Endodermal cell (in vitro differentiated cells): ENCODE results near the gene ST3GAL6. TPM values are rescaled to one million over a fixed set of nuclear protein-coding genes. Genes with fewer than 3 reads are reported as not detected.

ENCODE experiments used
- DNase-seq: peaks from one replicate; pipeline ENCODE4 v3.0.0-alpha.2; 2017
- H3K27ac ChIP-seq: 2 replicates; pipeline ENCODE4 v1.5.1; 2013; ENCODE audit warnings: mild to moderate bottlenecking, low read depth, low read length, moderate library complexity
- H3K27me3 ChIP-seq: 2 replicates; pipeline ENCODE4 v1.6.1; 2013; ENCODE audit warnings: mild to moderate bottlenecking, low read length, moderate library complexity; ENCODE audit not compliant: insufficient read depth, control insufficient read depth, poor library complexity, severe bottlenecking
- H3K36me3 ChIP-seq: 2 replicates; pipeline ENCODE4 v1.7.0; 2013; ENCODE audit warnings: mild to moderate bottlenecking, low read length, moderate library complexity; ENCODE audit not compliant: control insufficient read depth, insufficient read depth
- H3K4me1 ChIP-seq: one replicate; pipeline ENCODE4 v1.7.0; 2013; ENCODE audit warnings: low read length; ENCODE audit not compliant: control insufficient read depth, insufficient read depth
- H3K4me3 ChIP-seq: 2 replicates; pipeline ENCODE4 v1.5.1; 2013; ENCODE audit warnings: mild to moderate bottlenecking, low read length, moderate library complexity
- H3K9ac ChIP-seq: 2 replicates; pipeline ENCODE4 v1.6.1; 2013; ENCODE audit warnings: mild to moderate bottlenecking, low read length, moderate library complexity; ENCODE audit not compliant: poor library complexity, severe bottlenecking; ENCODE audit errors: extremely low read depth
- H3K9me3 ChIP-seq: 2 replicates; pipeline ENCODE4 v1.6.1; 2013; ENCODE audit warnings: mild to moderate bottlenecking, low read length, moderate library complexity; ENCODE audit not compliant: control insufficient read depth
- H3K27ac Mint-ChIP-seq: 2 replicates; pipeline ENCODE4 v1.8.0; 2020; ENCODE audit warnings: mixed read lengths
- H3K27me3 Mint-ChIP-seq: 2 replicates; pipeline ENCODE4 v1.8.0; 2021; ENCODE audit warnings: mild to moderate bottlenecking, mixed read lengths; ENCODE audit not compliant: insufficient read depth
- H3K36me3 Mint-ChIP-seq: 2 replicates; pipeline ENCODE4 v1.8.0; 2020; ENCODE audit warnings: low read depth, mixed read lengths
- H3K4me1 Mint-ChIP-seq: 2 replicates; pipeline ENCODE4 v1.8.0; 2020; ENCODE audit warnings: mixed read lengths
- H3K4me3 Mint-ChIP-seq: 2 replicates; pipeline ENCODE4 v1.8.0; 2020; ENCODE audit warnings: mild to moderate bottlenecking, moderate library complexity, mixed read lengths
- H3K9me3 Mint-ChIP-seq: 2 replicates; pipeline ENCODE4 v1.8.0; 2020; ENCODE audit warnings: mild to moderate bottlenecking, mixed read lengths
- WGBS, 2 experiments: methylation state at CpG; one replicate each; pipeline versions ENCODE4 v1.1.5 to v1.1.7; 2013; ENCODE audit warnings: missing lambda C conversion rate in 2 of 2, mixed read lengths in 1 of 2; ENCODE audit not compliant: insufficient coverage in 1 of 2, insufficient read length in 1 of 2; 5-methylcytosine and 5-hydroxymethylcytosine counted together
- total RNA-seq, 2 donors: library from RNA; stranded (reverse); fragmentation: NEBNext Ultra II Directional in 1 of 2; extraction: Animal tissue kit (Norgen Biotek cat#: 25700) in 1 of 2; gene quantifications; 2 replicates in 1 of 2; 3 replicates in 1 of 2; pipeline ENCODE4 v1.2.1, GENCODE V29; 2021
- TF ChIP-seq, protein P1 (sequence below): fragments of 200-600 bp; sonication (generic); conservative IDR thresholded peaks from 2 replicates; pipeline ENCODE4 v1.5.0; 2021; ENCODE audit warnings: antibody characterized with exemption, mild to moderate bottlenecking

Gene ST3GAL6
- total RNA-seq, 2 donors from 2014 or later = 8.1 to 9.9 TPM

DNA sequence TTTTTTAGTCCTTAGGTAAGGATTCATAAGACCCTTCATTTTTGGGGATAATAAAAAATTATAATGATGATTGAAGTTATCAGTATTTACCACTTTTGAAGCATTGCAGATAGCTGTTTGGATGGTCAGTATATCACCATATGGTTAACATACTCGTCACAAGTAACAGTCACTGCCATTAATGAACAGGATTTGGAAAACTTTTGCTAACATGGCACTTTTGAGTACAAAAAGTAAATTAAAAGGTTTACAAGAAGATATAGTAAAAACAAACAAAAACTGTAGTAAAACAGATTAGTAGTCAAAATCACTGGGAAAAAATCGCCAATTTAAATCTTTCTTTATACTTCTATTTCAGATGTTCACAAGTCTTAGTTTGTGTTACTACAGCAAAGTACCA is 37.8 kb upstream of the ST3GAL6 start:
- Mint-ChIP-seq H3K4me1 (peaks cover 9% of the 10 kb centered on the region), H3K4me3 (no peak overlapping the region), H3K27me3 (peaks cover 30% of the 10 kb centered on the region), H3K9me3 (peaks cover 2% of the 10 kb centered on the region), H3K27ac (no peak overlapping the region), H3K36me3 (no peaks in the 10 kb centered on the region)
- Histone ChIP-seq H3K9me3 (no peaks in the 10 kb centered on the region), H3K36me3 (no peaks in the 10 kb centered on the region), H3K27ac (no peak overlapping the region), H3K4me1 (no peaks in the 10 kb centered on the region), H3K9ac (no peak overlapping the region), H3K4me3 (no peak overlapping the region), H3K27me3 (peaks cover 6% of the 10 kb centered on the region)
- 93% methylated on average over 2 of the region's 2 CpGs; no CpG with 5 or more reads in 1 of the 2 experiments for WGBS, 2 experiments
- TF ChIP-seq, protein P1, sequence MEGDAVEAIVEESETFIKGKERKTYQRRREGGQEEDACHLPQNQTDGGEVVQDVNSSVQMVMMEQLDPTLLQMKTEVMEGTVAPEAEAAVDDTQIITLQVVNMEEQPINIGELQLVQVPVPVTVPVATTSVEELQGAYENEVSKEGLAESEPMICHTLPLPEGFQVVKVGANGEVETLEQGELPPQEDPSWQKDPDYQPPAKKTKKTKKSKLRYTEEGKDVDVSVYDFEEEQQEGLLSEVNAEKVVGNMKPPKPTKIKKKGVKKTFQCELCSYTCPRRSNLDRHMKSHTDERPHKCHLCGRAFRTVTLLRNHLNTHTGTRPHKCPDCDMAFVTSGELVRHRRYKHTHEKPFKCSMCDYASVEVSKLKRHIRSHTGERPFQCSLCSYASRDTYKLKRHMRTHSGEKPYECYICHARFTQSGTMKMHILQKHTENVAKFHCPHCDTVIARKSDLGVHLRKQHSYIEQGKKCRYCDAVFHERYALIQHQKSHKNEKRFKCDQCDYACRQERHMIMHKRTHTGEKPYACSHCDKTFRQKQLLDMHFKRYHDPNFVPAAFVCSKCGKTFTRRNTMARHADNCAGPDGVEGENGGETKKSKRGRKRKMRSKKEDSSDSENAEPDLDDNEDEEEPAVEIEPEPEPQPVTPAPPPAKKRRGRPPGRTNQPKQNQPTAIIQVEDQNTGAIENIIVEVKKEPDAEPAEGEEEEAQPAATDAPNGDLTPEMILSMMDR = no peak
- no peak for DNase-seq

- 69% methylated on average over 1 of the region's 1 CpG; no CpG with 5 or more reads in 1 of the 2 experiments for WGBS, 2 experiments
- Mint-ChIP-seq H3K27ac (no peak overlapping the region), H3K27me3 (peaks cover 35% of the 10 kb centered on the region)
These were observed 37.1 kb upstream of the ST3GAL6 start for GRCh38 chr3:98726084-98726483.

DNA sequence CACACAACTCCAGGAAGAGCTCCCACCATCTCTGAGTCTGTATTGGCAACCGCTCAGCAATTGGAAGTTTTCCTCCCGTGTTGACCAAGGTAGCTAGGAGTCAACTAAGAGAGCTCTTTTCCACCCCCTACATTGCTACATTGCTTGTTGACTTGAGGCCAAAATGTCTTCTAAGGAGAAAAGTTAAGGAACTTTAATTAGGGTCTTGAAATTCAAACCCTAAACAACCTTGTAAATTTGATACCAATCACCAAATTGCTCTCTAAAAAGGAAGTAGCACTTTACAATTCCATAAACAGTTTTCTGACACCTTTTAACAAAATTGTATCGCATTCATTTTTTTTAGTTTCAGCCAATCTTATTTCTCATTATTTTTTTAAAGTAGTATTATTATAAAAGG is 35.5 kb upstream of the ST3GAL6 start:
- H3K9me3 Mint-ChIP-seq = peaks cover 2% of the 10 kb centered on the region

More at GRCh38 chr3:98726084-98726483, 37.1 kb upstream of the ST3GAL6 start:
- Histone ChIP-seq H3K9ac (no peak overlapping the region), H3K36me3 (no peaks in the 10 kb centered on the region), H3K4me1 (no peaks in the 10 kb centered on the region), H3K27ac (no peak overlapping the region), H3K4me3 (no peak overlapping the region), H3K27me3 (peaks cover 10% of the 10 kb centered on the region), H3K9me3 (no peaks in the 10 kb centered on the region)
- no peaks in the 10 kb centered on the region for H3K36me3 Mint-ChIP-seq
- no peak overlapping the region for H3K4me3 Mint-ChIP-seq
- H3K4me1 Mint-ChIP-seq = peaks cover 9% of the 10 kb centered on the region
- TF ChIP-seq, protein P1 = no peak
- no peak for DNase-seq
- peaks cover 2% of the 10 kb centered on the region for H3K9me3 Mint-ChIP-seq

More for the DNA sequence above, 35.5 kb upstream of the ST3GAL6 start:
- Histone ChIP-seq H3K36me3 (no peaks in the 10 kb centered on the region), H3K27me3 (peaks cover 16% of the 10 kb centered on the region), H3K27ac (no peak overlapping the region), H3K4me3 (no peak overlapping the region), H3K9ac (no peak overlapping the region), H3K9me3 (no peaks in the 10 kb centered on the region), H3K4me1 (no peaks in the 10 kb centered on the region)
- Mint-ChIP-seq H3K36me3 (no peaks in the 10 kb centered on the region), H3K27me3 (peaks cover 45% of the 10 kb centered on the region), H3K4me3 (no peak overlapping the region), H3K4me1 (peaks cover 8% of the 10 kb centered on the region), H3K27ac (no peak overlapping the region)
- TF ChIP-seq, protein P1 = no peak
- 85% methylated on average over 3 of the region's 3 CpGs; no CpG with 5 or more reads in 1 of the 2 experiments for WGBS, 2 experiments
- DNase-seq = no peak
